HG02885 (cell line): ENCODE measurements around the gene SLC12A9.
A peak's percentile ranks its signal among the peaks of the same experiment; 100 is the strongest.
"Not testable (repeated sequence)": the region's sequence is repeated elsewhere in the genome, so short reads cannot be mapped to it uniquely, and the experiment has no call there.

Experiments
- ATAC-seq: cut with Tn5 transposase; IDR thresholded peaks from one replicate; pipeline ENCODE4 v1.9.1; 2021; ENCODE audit warnings: mild to moderate bottlenecking; ENCODE audit not compliant: unreplicated experiment, poor library complexity

SLC12A9 gene

DNA sequence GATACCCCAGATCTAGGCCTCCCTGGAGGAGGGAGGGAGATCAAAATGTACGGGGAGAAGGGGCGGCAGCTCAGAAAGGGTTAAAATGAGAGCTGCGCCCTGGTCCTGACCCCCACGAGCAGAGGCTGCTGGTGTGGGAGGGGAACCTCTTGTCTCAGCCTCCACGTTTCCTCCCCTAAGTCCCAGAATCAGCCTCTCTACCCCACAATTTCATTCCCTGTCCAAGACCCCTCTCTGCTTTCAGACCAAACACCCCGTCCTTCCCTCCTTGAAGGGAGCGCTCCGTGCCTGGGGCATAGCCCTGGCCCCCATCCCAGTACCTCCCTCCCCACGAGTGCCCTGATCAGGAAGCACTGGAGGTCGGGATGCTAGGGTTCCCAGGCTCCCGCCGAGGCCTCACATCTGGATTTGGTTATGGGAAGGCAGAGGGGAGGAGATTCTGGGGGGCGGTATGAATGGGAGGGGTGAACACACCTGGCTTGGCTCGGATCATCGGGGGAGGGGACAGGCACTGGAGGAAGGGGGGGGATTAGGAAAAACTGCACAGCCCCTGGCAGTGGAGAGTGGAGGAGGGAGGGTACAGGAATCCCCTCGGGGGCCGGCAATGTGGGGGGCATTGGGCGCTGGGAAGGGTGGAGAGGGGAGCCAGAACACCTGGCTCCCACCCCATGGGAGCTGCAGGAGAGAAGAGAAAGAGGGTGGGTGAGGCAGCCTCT lies 27.9 kb upstream of the SLC12A9 start:
- no peak for ATAC-seq

DNA sequence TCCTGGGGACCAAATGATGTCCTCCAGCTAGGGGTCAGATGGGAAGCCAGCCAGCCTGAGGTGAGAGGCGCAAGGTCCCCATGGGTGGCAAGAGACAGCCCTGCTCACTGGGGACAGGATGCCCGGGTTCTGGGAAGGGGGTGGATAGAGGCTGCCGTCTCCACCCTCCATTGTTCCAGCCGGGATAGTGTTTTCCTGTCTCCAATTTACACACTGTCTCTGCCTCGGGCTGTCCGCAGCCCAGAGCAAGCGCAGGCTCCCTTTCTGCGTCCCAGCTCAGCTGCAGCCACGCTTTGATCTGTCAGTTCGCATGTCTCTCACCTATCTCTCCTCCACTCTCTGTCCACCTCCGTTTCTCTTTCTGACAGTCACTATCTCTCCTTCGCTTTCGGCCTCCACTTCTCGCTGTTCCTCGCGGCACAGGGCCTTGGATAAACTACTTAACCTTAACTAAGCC lies 27.3 kb upstream of the SLC12A9 start:
- no peak for ATAC-seq

DNA sequence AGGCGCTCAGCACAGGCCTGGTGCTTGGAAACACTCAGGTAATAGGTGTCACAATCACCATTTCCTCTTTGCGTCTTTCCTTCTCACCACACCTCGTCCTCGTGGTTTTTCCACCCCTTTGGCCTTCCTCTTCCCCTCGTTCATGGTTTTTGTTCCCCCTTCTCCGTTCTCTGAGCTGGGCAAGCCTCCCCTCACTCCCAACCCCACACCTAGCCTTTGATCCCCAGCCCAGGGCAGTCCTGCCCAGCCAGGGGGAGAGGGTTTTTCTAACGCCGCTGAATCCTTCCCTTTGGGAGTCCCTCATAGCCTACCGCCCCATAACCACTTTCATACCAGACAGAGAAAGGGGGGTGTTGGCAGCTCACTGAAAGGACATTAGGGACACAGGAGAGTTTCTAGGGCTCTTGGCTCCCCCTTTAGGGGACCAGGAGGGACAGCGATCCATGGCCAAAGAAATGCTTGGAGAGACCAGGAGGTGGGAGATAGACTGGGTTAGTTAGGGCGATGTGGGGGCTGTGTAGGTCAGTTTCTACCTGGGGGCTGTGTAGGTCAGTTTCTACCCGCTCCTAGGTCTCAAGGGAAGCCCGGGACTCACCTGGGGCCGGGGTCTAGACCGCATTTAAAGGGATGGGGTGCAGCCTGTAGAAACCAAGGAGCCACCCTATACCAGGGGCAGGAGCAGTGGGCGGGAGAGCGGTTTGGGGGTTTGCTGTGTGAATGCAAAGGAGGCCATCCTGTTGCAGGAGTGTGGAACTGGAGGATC lies 26.6 kb upstream of the SLC12A9 start:
- ATAC-seq: no peak

DNA sequence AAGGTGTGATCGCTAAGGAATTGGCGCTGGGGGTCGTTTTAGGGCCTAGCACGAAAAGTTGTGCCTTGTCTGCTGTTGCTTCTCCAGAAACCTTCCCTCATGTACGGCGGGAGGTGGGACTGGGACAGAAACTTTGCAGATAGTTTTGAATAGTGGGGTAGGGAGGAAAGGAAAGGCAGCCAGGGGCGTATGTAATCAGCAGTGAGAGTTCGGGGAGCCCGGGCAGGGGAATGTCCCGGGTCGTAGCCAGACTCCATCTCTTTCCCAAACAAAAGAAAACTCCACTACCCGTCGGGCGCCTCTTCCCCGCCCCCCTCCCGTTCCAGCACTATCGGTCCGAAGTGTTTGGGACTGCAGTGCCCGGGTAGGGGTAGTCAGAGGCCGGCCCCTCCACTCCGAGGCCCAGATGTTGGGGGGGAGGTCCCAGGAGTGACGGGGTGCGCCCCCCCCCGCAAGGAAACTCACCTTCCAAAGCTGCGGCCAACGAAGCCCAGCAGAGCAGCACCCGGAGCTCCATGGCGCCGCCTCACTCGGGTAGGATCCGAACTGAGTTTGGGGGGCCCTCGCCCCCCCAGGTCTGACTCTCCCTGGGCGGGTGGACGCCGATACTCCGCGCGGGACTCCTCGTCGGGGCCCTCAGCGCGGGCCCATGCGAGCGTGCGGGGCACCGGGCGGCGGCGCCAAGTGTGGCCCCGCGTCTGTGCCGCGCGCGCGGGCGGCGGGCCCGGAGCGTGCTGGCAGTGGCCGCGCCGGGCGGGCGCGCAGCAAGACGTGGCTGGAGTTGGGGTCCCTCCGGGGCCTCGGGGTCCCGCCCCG lies 25.8 kb upstream of the SLC12A9 start:
- ATAC-seq: no peak

DNA sequence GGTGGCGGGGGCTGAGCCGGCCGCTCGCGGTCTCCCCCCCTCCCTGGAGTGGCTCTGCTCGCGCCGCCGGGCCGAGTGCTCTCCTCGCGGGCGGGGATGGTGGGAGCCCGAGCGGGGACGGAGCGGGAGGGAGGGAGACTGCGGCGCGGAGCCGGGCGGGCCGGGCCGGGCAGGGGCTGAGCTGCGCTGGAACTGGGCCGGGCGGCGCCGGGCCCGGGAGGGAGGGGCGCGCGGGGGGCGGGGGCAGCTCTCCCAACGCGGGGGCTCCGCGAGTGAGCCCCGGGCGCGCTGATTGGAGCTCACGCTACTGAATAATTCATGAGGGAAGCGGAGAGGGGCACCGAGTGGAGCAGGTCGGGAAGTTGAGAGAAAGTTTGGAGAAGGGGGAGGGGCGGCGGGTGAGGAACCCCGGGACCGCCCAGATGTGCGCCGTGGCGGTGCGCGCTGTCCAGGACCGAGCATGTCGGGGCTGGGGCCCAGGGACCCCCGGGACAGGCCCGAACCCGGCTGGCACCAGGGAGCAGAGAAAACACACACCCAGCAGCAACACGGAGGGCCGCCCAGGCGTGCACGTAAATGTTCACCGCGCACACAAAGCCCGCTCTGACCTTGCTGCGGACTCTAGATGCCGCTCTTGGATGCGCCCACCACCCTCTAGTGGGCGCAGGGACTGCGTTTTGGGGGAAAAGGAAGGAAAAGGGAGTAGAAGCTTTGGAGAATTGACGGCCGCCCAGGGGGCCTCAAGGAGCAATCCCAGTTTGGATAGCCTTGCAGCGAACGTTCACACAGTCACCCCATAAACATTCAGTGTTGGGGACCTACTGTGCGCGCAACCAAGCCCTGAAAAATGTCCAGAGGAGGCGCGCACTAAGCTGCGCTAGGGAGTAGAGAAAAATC lies 24.9 kb upstream of the SLC12A9 start, which contains the start of gene EPHB4:
TSS of gene EPHB4 (minus strand) at position 194 of the 897 bp plus-strand sequence. CDS start 493 bp downstream, outside the sequence.
- ATAC-seq: no peak

DNA sequence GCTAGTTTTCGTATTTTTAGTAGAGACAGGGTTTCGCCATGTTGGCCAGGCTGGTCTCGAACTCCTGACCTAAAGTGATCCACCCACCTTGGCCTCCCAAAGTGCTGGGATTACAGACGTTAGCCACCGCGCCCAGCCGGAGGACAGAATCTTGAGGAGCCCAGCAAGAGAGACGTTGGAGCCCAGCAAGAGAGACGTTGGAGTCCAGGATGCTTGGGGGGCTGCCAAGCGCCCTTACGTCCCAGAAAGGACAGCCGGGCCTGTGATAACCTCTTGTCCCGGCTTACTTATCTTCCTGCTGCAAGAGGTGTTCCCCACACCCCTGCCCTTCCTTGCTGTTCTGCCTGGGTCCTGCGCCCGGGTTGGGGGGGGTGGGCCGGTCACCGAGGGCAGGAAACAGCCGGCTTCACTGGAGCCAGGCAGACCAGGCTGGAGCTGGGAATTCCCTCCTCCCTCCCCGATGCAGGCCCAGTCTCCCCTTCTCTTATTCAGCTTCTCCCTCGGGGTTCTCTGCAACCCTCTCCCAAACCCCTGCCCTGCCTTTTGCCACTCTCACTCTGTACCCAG lies 23.3 kb upstream of the SLC12A9 start:
- no peak for ATAC-seq

DNA sequence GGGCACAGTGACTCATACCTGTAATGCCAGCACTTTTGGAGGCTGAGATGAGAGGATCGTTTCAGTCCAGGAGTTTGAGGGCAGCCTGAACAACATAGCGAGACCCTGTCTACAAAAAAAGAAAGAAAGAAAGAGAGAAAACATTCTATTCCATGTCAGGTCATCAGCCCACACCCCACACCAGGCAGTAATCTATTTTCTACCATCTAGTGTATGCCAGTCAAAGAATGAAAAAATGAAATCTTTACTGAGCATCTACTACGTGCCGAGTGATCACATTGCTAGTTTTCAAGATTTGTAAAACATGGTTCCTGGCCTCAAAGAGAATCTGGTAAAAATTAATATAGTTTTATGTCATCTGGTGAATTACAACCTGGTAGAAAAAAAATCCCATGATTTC lies 22.1 kb upstream of the SLC12A9 start:
- no peak for ATAC-seq

DNA sequence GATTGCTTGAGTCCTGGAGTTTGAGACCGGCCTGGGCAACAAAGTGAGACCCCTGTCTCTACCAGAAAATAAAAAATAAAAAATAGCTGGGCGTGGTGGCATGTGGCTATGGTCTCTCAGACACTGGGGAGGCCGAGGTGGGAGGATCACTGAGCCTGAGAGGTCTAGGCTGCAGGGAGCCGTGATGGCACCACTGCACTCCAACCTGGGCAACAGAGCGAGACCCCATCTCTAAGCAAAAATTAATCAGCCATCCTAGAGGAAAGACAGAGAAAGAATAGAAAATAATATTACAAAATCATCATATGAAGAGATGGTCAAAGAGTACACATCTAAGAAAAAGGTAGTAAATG lies 20.3 kb upstream of the SLC12A9 start:
- no peak for ATAC-seq

DNA sequence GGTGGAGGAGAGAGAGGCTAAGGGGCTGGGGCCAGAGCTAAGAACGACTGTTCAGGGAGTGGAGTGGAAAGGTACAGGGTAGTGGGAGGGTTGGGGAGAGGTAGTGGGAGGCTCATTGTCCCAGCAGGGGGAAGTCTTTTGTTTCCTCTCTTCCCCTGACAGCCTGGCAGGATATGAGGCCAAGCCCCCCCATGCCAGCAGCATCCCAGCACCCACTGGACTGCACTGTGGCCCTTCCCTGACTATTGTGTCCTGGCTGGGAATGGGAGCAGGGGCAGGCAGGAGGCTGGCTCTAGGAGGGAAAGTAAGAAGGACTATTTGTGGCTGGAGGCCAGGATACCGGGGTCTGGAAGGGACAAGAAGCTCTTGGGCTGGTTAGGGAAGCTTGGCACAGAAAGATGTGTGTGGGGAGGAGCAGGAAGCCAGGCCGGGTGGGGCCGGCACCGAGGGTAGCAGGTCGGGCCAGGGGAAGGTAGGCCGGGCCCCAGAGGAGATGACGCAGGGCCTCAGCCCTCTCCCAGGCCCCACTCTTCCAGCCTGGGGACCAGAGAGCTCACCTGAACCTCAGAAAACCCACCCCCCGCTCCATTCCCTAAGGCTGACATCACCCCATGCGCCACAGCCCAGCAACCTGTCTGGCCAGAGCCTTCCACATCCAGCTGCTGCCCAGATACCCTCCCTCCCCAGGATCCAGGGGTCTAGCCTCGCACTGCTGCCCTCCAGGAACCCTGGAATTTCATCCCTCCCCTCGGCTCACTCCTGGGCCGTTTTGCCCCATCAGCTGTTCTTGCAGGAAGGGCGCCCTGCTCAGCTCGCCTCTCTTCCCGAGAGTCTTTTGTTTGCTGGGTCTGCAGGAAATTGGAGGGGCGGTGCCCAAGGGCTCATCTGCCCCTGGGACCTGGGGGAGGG lies 16.4 kb upstream of the SLC12A9 start:
- no peak for ATAC-seq

DNA sequence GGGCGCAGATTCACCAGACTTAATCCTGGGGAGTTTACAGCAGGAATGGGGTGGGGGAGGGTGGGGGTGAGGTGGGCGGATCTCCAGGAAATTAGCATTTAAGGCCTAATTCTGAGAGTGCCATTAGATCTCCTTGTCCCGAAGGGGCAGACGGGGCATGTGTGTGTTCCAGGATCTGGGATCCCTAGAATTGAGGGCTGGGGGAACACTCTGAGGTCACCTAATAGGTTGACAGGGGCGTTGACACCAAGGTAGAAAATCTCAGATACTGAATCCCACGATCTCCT lies 15.8 kb upstream of the SLC12A9 start:
- ATAC-seq: no peak

DNA sequence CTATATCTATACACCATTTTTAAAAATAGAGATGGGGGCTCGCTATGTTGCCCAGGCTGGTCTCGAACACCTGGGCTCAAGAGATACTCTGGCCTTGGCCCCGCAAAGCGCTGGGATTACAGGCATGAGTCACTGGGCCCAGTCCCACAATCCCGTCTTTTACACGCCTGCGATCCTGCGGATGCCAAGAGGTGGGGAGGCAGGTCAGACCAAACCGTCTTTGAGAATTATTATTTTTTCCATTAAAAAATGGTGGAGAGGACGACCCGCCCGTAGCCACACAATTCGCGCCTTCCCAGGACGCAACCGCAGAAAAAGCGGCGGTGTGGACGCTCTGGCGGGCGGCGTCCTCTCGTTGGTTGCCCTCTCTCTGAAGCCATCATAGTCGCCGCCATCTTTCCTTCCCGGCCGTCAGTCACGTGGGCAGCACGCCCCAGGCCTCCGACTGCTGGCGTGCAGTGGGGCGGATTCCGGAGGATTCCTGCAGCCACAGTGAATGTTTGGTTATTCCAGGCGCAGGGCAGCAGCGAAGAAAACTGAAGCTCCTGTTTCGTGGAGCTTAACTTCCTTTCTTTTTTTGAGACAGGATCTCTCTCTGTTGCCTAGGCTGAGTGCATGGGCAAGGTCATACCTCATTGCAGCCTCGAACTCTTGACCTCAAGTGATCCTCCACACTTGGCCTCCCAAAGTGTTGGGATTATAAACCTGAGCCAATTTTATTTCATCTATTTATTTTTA lies 15.2 kb upstream of the SLC12A9 start:
- ATAC-seq: peak; percentile 78

DNA sequence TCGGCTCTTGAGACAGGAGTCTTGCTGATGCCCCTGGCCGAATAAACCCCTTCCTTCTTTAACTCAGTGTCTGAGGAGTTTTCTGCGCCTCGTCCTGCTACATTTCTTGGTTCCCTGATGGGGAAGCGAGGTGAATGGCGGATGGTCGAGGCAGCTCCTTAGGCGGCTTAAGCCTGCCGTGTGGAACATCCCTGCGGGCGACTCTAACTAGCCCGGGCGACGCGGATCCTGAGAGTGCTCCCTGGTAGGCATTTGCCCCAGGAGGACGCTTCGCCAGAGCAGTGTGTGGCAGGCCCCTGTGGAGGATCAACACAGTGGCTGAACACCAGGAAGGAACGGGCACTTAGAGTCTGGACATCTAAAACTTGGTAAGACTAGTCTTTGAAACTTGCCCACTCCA lies 13.2 kb upstream of the SLC12A9 start:
- no peak for ATAC-seq

DNA sequence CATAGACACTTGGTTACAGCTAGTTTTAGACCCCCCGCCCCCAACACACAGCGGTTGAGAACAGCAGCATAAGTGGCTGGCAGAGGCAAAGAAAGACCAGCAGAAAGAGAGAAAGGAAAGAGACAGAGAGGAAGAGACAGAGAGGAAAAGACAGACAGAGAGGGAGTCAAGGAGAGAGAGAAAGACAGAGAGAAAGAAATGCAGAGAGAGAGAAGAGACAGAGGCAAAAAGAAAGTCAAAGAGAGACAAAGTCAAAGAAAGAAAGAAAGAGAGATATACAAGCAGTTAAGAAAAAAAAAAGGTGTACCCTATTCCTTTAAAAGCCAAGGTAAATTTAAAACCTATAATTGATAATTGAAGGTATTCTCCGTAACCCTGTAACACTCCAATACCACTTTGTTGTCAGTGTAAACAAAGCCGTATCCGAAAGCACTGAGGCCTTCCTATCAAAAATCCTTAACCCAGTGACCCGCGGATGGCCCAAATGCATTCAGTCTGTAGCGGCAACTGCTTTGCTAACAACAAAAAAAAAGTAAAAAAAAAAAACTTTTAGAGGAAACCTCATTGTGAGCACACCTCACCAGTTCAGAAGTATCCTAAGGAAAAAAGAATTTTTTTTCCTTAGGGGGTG lies 11.9 kb upstream of the SLC12A9 start:
- no peak for ATAC-seq

DNA sequence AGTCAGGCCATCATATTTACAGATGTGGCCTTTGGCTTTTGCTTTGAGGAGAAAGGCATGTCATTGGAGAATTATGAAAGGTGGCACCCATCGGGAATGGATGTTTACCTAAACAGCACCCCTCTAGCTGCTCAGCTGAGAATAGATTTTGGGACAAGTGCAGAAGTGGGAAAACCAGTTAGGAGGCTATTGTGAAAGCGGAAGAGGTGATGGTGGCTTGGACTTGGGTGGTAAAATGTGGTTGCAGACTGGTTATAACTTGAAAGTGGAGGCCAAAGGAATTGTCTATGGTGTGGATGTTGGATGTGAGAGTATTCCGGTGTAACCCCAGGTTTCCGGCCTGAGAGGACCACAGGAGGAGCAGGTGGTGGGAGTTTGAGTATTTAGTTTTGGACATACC lies 5.2 kb upstream of the SLC12A9 start:
- no peak for ATAC-seq

DNA sequence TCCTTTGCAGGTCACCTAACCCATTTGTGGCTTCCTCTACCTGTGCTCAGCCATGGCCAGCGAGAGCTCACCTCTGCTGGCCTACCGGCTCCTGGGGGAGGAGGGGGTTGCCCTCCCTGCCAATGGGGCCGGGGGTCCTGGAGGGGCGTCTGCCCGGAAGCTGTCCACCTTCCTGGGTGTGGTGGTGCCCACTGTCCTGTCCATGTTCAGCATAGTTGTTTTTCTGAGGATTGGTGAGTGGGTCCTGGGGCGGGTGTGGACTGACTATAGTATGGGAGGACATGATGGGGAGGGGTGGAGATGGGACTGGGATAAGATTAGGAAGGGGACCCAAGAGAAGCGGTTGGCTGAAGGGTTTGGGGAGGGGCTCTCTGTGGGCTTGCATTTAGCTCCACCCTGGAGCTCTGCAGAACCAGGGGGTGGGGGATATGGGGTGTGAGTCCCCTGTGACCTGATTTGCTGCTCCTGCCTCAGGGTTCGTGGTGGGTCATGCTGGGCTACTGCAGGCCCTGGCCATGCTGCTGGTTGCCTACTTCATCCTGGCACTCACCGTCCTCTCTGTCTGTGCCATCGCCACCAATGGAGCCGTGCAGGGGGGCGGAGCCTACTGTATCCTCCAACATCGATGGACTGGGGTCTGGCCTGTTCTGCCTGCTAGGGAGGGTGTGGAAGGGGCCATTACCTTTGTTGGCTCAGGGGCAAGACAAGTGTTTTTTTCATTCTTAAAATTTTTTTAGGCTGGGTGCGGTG lies 1.8 kb downstream of the SLC12A9 start:
- ATAC-seq: no peak

DNA sequence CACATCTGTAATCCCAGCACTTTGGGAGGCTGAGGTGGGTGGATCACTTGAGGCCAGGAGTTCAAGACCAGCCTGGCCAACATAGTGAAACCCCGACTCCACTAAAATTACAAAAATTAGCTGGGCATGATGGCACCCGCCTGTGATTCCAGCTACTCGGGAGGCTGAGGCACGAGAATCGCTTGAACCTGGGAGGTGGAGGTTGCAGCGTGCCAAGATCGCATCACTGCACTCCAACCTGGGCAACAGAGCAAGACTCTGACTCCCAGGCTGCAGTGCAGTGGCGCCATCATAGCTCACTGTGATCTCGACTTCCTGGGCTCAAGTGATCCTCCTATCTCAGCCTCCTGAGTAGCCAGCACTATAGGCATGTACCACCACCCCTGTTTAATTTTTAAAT lies 2.4 kb downstream of the SLC12A9 start:
- not testable (repeated sequence) for ATAC-seq

DNA sequence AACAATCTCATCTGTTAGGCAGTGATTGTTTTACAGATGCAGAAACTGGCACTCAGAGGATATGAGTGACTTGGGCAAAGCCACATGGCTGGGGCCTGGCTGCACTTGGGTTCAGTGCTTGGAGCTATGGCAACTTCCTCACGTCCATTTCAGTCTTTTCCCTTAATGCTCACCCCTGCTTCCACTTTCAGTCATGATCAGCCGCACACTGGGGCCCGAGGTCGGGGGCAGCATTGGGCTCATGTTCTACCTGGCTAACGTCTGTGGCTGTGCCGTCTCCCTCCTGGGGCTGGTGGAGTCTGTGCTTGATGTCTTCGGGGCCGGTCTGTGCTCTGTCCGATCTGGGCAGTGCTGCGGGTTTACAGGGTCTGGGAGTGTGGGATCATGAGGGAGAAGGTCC lies 3.0 kb downstream of the SLC12A9 start:
- ATAC-seq: no peak
